Gastroesophageal sphincter (tissue), 4 donors: ENCODE measurements around the gene SLC6A5. TPM values are rescaled to one million over a fixed set of nuclear protein-coding genes. Genes with fewer than 3 reads are reported as not detected.

Experiments used
- ATAC-seq: fragments of 150-250 bp; one replicate; pipeline ENCODE4 v1.9.1; 2016; ENCODE audit warnings: mild to moderate bottlenecking, moderate library complexity
- H3K27ac ChIP-seq, 4 donors: fragments of 200-600 bp; sonication (generic) in 3 of 4; 1 replicate in 3 of 4; 2 replicates in 1 of 4; pipeline ENCODE4 v1.5.1; 2016 to 2019
- H3K27me3 ChIP-seq: fragments of 200-600 bp; sonication (generic); one replicate; pipeline ENCODE4 v1.5.1; 2019
- H3K36me3 ChIP-seq, 2 donors: fragments of 200-600 bp; sonication (generic); one replicate each; pipeline ENCODE4 v1.5.1; 2019; ENCODE audit warnings: control low read depth in 1 of 2
- H3K4me1 ChIP-seq, 3 donors: fragments of 200-600 bp; sonication (generic); 1 replicate in 2 of 3; 2 replicates in 1 of 3; pipeline ENCODE4 v1.5.1; 2016 to 2019; ENCODE audit warnings: control low read depth in 2 of 3
- H3K4me3 ChIP-seq, 2 donors: fragments of 200-600 bp; sonication (generic); one replicate each; pipeline ENCODE4 v1.5.1; 2019; ENCODE audit warnings: mild to moderate bottlenecking in 1 of 2, moderate library complexity in 1 of 2
- H3K9me3 ChIP-seq, 3 donors: fragments of 200-600 bp; sonication (generic); one replicate each; pipeline ENCODE4 v1.5.1; 2017 to 2019; ENCODE audit warnings: control low read depth in 2 of 3
- EP300 ChIP-seq: sonication (generic); formaldehyde crosslinking; IDR thresholded peaks from one replicate; pipeline ENCODE4 v1.6.1; 2017; ENCODE audit warnings: antibody characterized with exemption, mild to moderate bottlenecking
- POLR2A ChIP-seq, 2 donors: fragments of 450-650 bp; IDR thresholded peaks; one replicate each; pipeline ENCODE4 v1.6.1; 2017; ENCODE audit warnings: antibody characterized with exemption in 2 of 2, mild to moderate bottlenecking in 2 of 2, moderate library complexity in 1 of 2
- POLR2AphosphoS5 ChIP-seq: sonication (generic); formaldehyde crosslinking; IDR thresholded peaks from one replicate; pipeline ENCODE4 v1.6.1; 2017; ENCODE audit warnings: antibody characterized with exemption
- WGBS, 2 donors: methylation state at CpG; one replicate each; pipeline ENCODE4 v1.1.5; 2018; ENCODE audit warnings: low coverage in 1 of 2; 5-methylcytosine and 5-hydroxymethylcytosine counted together
- total RNA-seq, 4 donors: library from RNA; depleted of rRNA; stranded (reverse); fragments of >200 nt; gene quantifications; one replicate each; pipeline ENCODE4 v1.1.0, GENCODE V29; 2016
- TF ChIP-seq, protein P1 (sequence below), 4 experiments: fragments of 200-600 bp in 2 of 4; fragments of 450-650 bp in 2 of 4; sonication (generic) in 1 of 4; IDR thresholded peaks; one replicate each; pipeline ENCODE4 v1.5.1; 2017 to 2019; ENCODE audit warnings: antibody characterized with exemption in 4 of 4, mild to moderate bottlenecking in 2 of 4, moderate library complexity in 2 of 4

Gene SLC6A5
- total RNA-seq, 4 donors from 2014 or later = not detected

DNA sequence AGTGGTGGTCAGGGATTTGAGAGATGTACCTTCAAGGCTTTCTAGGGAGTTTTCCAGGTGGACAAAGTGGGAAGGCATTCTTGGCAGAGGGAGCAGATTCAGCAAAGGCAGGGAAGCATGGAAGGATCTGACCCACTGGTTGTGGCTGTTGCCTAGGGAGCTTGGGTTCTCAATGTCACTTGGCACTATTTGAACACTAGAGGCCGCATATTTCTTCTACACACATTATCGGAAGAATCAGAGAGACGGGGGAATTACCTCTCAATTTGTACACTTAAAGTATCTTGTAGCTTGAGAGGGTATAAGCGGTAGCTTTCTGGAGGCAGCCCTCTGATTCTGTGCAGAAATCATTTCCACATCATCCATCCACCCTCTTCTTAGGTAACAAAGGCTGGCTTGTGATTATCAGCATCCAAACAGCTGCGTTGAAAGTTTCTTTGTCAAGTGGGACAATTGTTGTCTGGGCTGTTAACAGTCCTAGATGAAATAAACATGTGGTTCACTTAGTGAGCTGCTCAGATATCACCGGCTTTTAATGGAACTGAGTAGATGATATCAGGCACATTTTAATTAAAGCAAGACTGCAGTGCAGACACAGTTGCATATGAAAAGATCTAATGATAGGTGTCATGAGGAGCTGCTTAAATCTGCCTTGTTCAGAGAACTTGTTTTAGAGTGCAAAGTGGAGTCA is 72.6 kb downstream of the SLC6A5 start:
- Histone ChIP-seq H3K9me3 (no peaks in the 10 kb centered on the region), H3K4me3 (no peak overlapping the region), H3K4me1 (peaks cover 0 to 19% (median 3%) of the 10 kb centered on the region in 3 donors), H3K36me3 (no peaks in the 10 kb centered on the region), H3K27ac (no peak overlapping the region), H3K27me3 (peaks cover 69% of the 10 kb centered on the region)
- no peak for TF ChIP-seq POLR2A (IDR thresholded peaks at IDR 0.05)
- TF ChIP-seq POLR2AphosphoS5 = no peak
- no peak for TF ChIP-seq EP300
- TF ChIP-seq, protein P1, sequence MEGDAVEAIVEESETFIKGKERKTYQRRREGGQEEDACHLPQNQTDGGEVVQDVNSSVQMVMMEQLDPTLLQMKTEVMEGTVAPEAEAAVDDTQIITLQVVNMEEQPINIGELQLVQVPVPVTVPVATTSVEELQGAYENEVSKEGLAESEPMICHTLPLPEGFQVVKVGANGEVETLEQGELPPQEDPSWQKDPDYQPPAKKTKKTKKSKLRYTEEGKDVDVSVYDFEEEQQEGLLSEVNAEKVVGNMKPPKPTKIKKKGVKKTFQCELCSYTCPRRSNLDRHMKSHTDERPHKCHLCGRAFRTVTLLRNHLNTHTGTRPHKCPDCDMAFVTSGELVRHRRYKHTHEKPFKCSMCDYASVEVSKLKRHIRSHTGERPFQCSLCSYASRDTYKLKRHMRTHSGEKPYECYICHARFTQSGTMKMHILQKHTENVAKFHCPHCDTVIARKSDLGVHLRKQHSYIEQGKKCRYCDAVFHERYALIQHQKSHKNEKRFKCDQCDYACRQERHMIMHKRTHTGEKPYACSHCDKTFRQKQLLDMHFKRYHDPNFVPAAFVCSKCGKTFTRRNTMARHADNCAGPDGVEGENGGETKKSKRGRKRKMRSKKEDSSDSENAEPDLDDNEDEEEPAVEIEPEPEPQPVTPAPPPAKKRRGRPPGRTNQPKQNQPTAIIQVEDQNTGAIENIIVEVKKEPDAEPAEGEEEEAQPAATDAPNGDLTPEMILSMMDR (IDR thresholded peaks at IDR 0.05) = no peak
- WGBS, 2 donors = 37 to 41% methylated on average over 6 of the region's 6 CpGs
- no peak for ATAC-seq

DNA sequence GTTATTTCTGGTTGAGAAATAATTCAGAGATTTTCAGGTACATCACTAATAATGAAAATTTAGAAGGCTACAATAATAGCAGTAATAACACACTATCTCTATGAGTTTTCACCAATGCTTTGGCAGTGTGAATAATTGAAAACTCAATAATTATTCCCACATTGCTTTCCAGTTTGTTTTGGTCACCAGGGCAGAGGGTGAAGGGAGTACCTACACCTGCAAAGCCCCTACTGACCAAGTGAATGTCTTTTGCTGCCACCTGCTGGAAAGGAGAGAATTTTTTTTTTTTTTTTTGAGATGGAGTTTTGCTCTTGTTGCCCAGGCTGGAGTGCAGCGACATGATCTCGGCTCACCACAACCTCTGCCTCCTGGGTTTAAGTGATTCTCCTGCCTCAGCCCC is 73.2 kb downstream of the SLC6A5 start:
- Histone ChIP-seq H3K27ac (no peak overlapping the region), H3K27me3 (peaks cover 65% of the 10 kb centered on the region), H3K36me3 (no peaks in the 10 kb centered on the region), H3K4me3 (no peak overlapping the region), H3K9me3 (no peaks in the 10 kb centered on the region), H3K4me1 (peaks cover 0 to 19% (median 3%) of the 10 kb centered on the region in 3 donors)
- no CpG with 5 or more reads among the region's 2 CpGs for WGBS, 2 donors
- no peak for ATAC-seq
- TF ChIP-seq POLR2A (IDR thresholded peaks at IDR 0.05) (no peak), POLR2AphosphoS5 (no peak), EP300 (no peak)
- TF ChIP-seq, protein P1 (IDR thresholded peaks at IDR 0.05) = no peak

DNA sequence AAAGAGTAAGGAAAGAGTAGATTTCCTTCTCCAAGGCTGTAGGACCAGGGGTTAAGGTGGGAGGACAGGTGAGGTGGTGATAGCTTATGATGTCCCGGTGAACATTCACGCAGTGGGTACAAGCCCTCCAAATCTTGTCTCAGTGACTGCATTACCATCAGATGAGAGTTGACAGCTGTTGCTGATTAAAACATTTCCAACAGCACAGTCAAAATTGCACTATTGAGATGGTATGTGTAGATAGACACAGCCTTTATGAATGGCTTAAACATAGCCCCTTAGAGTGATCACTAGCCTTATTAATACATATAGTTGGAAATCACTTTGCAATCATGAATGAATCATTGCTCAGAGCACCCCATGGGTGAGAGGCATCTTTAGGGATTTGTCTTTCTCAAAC is 77.2 kb downstream of the SLC6A5 start:
- TF ChIP-seq EP300 = no peak
- TF ChIP-seq POLR2AphosphoS5 = no peak
- TF ChIP-seq POLR2A (IDR thresholded peaks at IDR 0.05) = no peak
- TF ChIP-seq, protein P1 (IDR thresholded peaks at IDR 0.05) = no peak
- ATAC-seq = no peak
- Histone ChIP-seq H3K4me3 (no peak overlapping the region), H3K9me3 (peaks cover 0 to 12% (median 0%) of the 10 kb centered on the region in 3 donors), H3K4me1 (no peaks in the 10 kb centered on the region), H3K36me3 (no peaks in the 10 kb centered on the region), H3K27me3 (peaks cover 24% of the 10 kb centered on the region), H3K27ac (no peak overlapping the region)
- WGBS, 2 donors = no CpG with 5 or more reads among the region's 2 CpGs

DNA sequence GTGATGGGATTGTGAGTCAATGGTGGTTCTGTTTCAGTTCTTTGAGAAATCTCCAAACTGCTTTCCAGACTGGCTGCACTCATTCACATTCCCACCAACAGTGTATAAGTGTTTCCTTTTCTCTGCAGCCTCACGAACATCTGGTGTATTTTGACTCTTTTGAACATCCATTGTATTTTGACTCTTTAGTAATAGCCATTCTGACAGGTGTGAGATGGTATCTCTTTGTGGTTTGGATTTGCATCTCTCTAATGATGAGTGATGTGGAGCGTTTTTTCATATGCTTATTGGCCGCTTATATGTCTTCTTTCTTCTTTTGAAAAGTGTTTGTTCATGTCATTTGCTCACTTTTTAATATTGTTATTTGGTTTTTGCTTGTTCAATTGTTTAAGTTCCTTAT is 89.4 kb downstream of the SLC6A5 start:
- TF ChIP-seq POLR2A (IDR thresholded peaks at IDR 0.05) (no peak), POLR2AphosphoS5 (no peak), EP300 (no peak)
- TF ChIP-seq, protein P1 (IDR thresholded peaks at IDR 0.05) = no peak
- Histone ChIP-seq H3K4me1 (no peaks in the 10 kb centered on the region), H3K27me3 (no peaks in the 10 kb centered on the region), H3K36me3 (no peaks in the 10 kb centered on the region), H3K27ac (no peak overlapping the region), H3K4me3 (no peak overlapping the region), H3K9me3 (no peaks in the 10 kb centered on the region)
- no peak for ATAC-seq
- WGBS, 2 donors = 79 to 82% methylated on average over 3 of the region's 3 CpGs

DNA sequence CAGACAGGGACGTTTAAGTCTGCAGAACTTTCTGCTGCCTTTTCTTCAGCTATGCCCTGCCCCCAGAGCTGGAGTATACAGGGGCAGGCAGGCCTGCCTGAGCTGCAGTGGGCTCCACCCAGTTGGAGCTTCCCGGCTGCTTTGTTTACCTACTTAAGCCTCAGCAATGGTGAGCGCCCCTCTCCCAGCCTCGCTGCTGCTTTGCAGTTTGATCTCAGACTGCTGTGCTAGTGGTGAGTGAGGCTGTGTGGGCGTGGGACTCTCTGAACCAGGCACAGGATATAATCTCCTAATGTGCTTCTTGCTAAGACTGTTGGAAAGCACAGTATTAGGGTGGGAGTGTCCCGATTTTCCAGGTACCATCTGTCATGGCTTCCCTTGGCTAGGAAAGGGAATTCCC is 108.5 kb downstream of the SLC6A5 start:
- Histone ChIP-seq H3K9me3 (peaks cover 0 to 41% (median 0%) of the 10 kb centered on the region in 3 donors), H3K4me1 (no peaks in the 10 kb centered on the region), H3K27me3 (no peaks in the 10 kb centered on the region), H3K36me3 (no peaks in the 10 kb centered on the region), H3K27ac (no peak overlapping the region), H3K4me3 (no peak overlapping the region)
- ATAC-seq = no peak
- WGBS, 2 donors = 67% methylated on average over 2 of the region's 6 CpGs; no CpG with 5 or more reads in 1 of the 2 donors
- TF ChIP-seq POLR2A (IDR thresholded peaks at IDR 0.05) (no peak), EP300 (no peak), POLR2AphosphoS5 (no peak)
- TF ChIP-seq, protein P1 (IDR thresholded peaks at IDR 0.05) = no peak
